Measurements from ENCODE around the gene ZNF488.

Gene ZNF488

GRCh38 chr10:47348661-47349470, 35.2 kb downstream of the ZNF488 start:
- no peak for DNase-seq

GRCh38 chr10:47348138-47348651, 35.9 kb downstream of the ZNF488 start, which contains the start of gene RBP3:
Gene RBP3 (plus strand): TSS chr10:47348363. CDS start chr10:47348485, 122 bp downstream.
- no peak for DNase-seq

- no peak for DNase-seq
These were observed 36.8 kb downstream of the ZNF488 start for GRCh38 chr10:47347303-47347675.

GRCh38 chr10:47346581-47347302, 37.4 kb downstream of the ZNF488 start:
- DNase-seq: no peak

GRCh38 chr10:47344996-47345870, 38.9 kb downstream of the ZNF488 start:
- no peak for DNase-seq

GRCh38 chr10:47340608-47341170, 43.4 kb downstream of the ZNF488 start:
- no peak for DNase-seq

GRCh38 chr10:47339759-47340607, 44.1 kb downstream of the ZNF488 start:
- DNase-seq: no peak

GRCh38 chr10:47339186-47339735, 44.8 kb downstream of the ZNF488 start:
- DNase-seq: no peak

GRCh38 chr10:47337310-47337709, 46.8 kb downstream of the ZNF488 start:
- no peak for DNase-seq

GRCh38 chr10:47336387-47337134, 47.5 kb downstream of the ZNF488 start:
- no peak for DNase-seq

- no peak for DNase-seq
These were observed 48.2 kb downstream of the ZNF488 start for GRCh38 chr10:47335906-47336305.

GRCh38 chr10:47334466-47335295, 49.4 kb downstream of the ZNF488 start:
- no peak for DNase-seq

- DNase-seq: no peak
These were observed 50.6 kb downstream of the ZNF488 start for GRCh38 chr10:47333532-47333931.

GRCh38 chr10:47332946-47333345, 51.1 kb downstream of the ZNF488 start:
- DNase-seq: no peak

- DNase-seq: no peak
These were observed 51.7 kb downstream of the ZNF488 start for GRCh38 chr10:47332371-47332770.

GRCh38 chr10:47331954-47332353, 52.1 kb downstream of the ZNF488 start:
- no peak for DNase-seq

- DNase-seq: no peak
These were observed 52.6 kb downstream of the ZNF488 start for GRCh38 chr10:47331491-47331890.

- DNase-seq: no peak
These were observed 53.3 kb downstream of the ZNF488 start for GRCh38 chr10:47330804-47331203.

GRCh38 chr10:47330366-47330765, 53.7 kb downstream of the ZNF488 start:
- no peak for DNase-seq

GRCh38 chr10:47329855-47330254, 54.2 kb downstream of the ZNF488 start:
- no peak for DNase-seq
